Measurements from ENCODE around the gene OBSL1. TPM values are rescaled to one million over a fixed set of nuclear protein-coding genes. Genes with fewer than 3 reads are reported as not detected.
A peak's percentile ranks its signal among the peaks of the same experiment; 100 is the strongest.

Gene OBSL1
- total RNA-seq, 3 donors from 2014 or later (not counting 1 experiment from before 2014, with no cell fraction given) = 0.07 to 8.8 (median 0.32) TPM

GRCh38 chr2:219512524-219513216 lies 58.7 kb downstream of the OBSL1 start:
- TF ChIP-seq CTCF (IDR thresholded peaks at IDR 0.05) = no peak
- no peaks in the 10 kb centered on the region for H3K9me3 Mint-ChIP-seq
- DNase-seq (no peak), ATAC-seq (no peak)
- H3K36me3 Mint-ChIP-seq = no peaks in the 10 kb centered on the region
- H3K27me3 Mint-ChIP-seq (ENCODE audit: low read depth in 2 of 2) = peaks cover 44 to 66% of the 10 kb centered on the region in 2 donors
- H3K9me3 ChIP-seq (ENCODE audit: control insufficient read depth, insufficient read depth, low read length) = no peaks in the 10 kb centered on the region
- H3K27me3 ChIP-seq (ENCODE audit: control insufficient read depth, insufficient read depth, low read length) = peaks cover 41% of the 10 kb centered on the region
- no peak overlapping the region for H3K27ac ChIP-seq (ENCODE audit: low read length)
- no peaks in the 10 kb centered on the region for H3K36me3 ChIP-seq (ENCODE audit: control insufficient read depth, insufficient read depth, low read length)
- H3K4me3 ChIP-seq (ENCODE audit: low read length) = no peak overlapping the region
- peaks cover 8 to 28% of the 10 kb centered on the region in 2 donors for H3K4me1 Mint-ChIP-seq
- no peak overlapping the region for H3K27ac Mint-ChIP-seq
- 14% methylated on average over 16 of the region's 16 CpGs for WGBS (ENCODE audit: insufficient coverage)
- no peak overlapping the region for H3K4me3 Mint-ChIP-seq
- intact Hi-C loops (cut with micrococcal nuclease) = no loop called here
- peaks cover 12% of the 10 kb centered on the region for H3K4me1 ChIP-seq (ENCODE audit: control insufficient read depth, insufficient read depth, low read length)

- WGBS (ENCODE audit: insufficient coverage) = 21% methylated on average over 13 of the region's 15 CpGs
- no peak for TF ChIP-seq CTCF (IDR thresholded peaks at IDR 0.05)
- no peak for DNase-seq
- Mint-ChIP-seq H3K27ac (no peak overlapping the region), H3K4me1 (peaks cover 8 to 28% of the 10 kb centered on the region in 2 donors), H3K36me3 (no peaks in the 10 kb centered on the region), H3K27me3 (ENCODE audit: low read depth in 2 of 2) (peaks cover 39 to 59% of the 10 kb centered on the region in 2 donors), H3K4me3 (no peak overlapping the region), H3K9me3 (no peaks in the 10 kb centered on the region)
- Histone ChIP-seq H3K36me3 (ENCODE audit: control insufficient read depth, insufficient read depth, low read length) (peaks cover 5% of the 10 kb centered on the region), H3K4me1 (ENCODE audit: control insufficient read depth, insufficient read depth, low read length) (peaks cover 12% of the 10 kb centered on the region), H3K27me3 (ENCODE audit: control insufficient read depth, insufficient read depth, low read length) (peaks cover 41% of the 10 kb centered on the region), H3K4me3 (ENCODE audit: low read length) (no peak overlapping the region), H3K9me3 (ENCODE audit: control insufficient read depth, insufficient read depth, low read length) (no peaks in the 10 kb centered on the region), H3K27ac (ENCODE audit: low read length) (no peak overlapping the region)
- no peak for ATAC-seq
- intact Hi-C loops (cut with micrococcal nuclease) = no loop called here
These were observed 59.6 kb downstream of the OBSL1 start for GRCh38 chr2:219511547-219512325.

- H3K27ac ChIP-seq (ENCODE audit: low read length) = no peak overlapping the region
- WGBS (ENCODE audit: insufficient coverage) = 29% methylated on average over 22 of the region's 22 CpGs
- no peaks in the 10 kb centered on the region for H3K9me3 ChIP-seq (ENCODE audit: control insufficient read depth, insufficient read depth, low read length)
- no peak for DNase-seq
- intact Hi-C loops (cut with micrococcal nuclease) = no loop called here
- ATAC-seq = no peak
- Mint-ChIP-seq H3K4me1 (peaks cover 8 to 28% of the 10 kb centered on the region in 2 donors), H3K36me3 (no peaks in the 10 kb centered on the region), H3K4me3 (no peak overlapping the region), H3K27ac (peak overlapping the region in 1 of 2 donors; percentile 35), H3K27me3 (ENCODE audit: low read depth in 2 of 2) (peaks cover 28 to 48% of the 10 kb centered on the region in 2 donors), H3K9me3 (no peaks in the 10 kb centered on the region)
- peaks cover 41% of the 10 kb centered on the region for H3K27me3 ChIP-seq (ENCODE audit: control insufficient read depth, insufficient read depth, low read length)
- TF ChIP-seq CTCF (IDR thresholded peaks at IDR 0.05) = no peak
- H3K4me3 ChIP-seq (ENCODE audit: low read length) = no peak overlapping the region
- H3K36me3 ChIP-seq (ENCODE audit: control insufficient read depth, insufficient read depth, low read length) = peaks cover 16% of the 10 kb centered on the region
- peaks cover 12% of the 10 kb centered on the region for H3K4me1 ChIP-seq (ENCODE audit: control insufficient read depth, insufficient read depth, low read length)
These were observed 60.7 kb downstream of the OBSL1 start for GRCh38 chr2:219510512-219511135.
